HG03565 (cell line): Measurements from ENCODE around the gene KIT.
"Not testable (repeated sequence)": the region's sequence is repeated elsewhere in the genome, so short reads cannot be mapped to it uniquely, and the experiment has no call there.

Source experiments
- ATAC-seq: cut with Tn5 transposase; IDR thresholded peaks from one replicate; pipeline ENCODE4 v1.9.1; 2021; ENCODE audit warnings: mild to moderate bottlenecking, moderate library complexity; ENCODE audit not compliant: unreplicated experiment

The KIT gene

GRCh38 chr4:54657551-54658251 lies at the start of gene KIT:
Gene KIT, plus strand, starts transcription at chr4:54657957. Its CDS starts 58 bp downstream, at chr4:54658015.
- no peak for ATAC-seq

- ATAC-seq = no peak
Measured at GRCh38 chr4:54609310-54609709, 48.4 kb upstream of the KIT start.

DNA sequence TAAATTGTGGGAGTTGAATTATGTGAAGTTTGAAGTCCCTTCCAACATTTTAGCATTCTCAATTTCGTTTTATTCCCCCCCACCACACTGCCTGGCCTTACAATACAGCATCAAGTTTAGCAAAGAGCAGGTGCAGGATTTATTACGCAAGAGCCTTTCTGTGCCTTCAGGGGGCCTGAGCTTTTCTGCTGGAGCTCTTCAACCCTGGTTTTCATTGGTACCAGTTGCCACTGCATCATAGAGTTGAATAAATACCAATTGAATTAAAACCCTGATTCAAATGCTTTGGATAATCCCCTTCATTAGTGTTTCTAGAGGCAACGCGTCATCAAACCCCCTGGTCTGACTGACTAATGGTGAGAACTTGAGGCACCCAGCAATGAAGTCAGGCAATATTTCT lies 43.6 kb upstream of the KIT start:
- ATAC-seq = no peak

- ATAC-seq = no peak
Measured at GRCh38 chr4:54620773-54621172, 37.0 kb upstream of the KIT start.

DNA sequence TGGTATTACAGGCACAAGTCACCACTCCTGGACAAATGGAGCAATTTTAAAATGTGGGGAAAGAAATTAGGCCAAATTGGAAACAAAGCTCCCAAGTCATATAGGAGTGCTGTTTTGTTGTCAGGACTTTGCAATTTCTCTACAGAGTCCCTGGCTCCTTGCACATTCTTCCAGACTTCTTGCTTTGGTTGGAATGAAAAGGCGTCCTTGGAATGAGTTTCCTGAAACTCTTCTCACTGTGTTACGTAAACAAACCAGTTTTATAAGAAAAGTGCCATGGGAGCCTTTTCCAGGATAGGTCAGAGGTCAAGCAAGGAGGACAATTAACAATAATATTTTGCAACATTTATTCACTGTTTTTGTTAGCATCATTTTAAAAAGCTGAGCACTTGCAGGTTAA lies 32.4 kb upstream of the KIT start:
- no peak for ATAC-seq

DNA sequence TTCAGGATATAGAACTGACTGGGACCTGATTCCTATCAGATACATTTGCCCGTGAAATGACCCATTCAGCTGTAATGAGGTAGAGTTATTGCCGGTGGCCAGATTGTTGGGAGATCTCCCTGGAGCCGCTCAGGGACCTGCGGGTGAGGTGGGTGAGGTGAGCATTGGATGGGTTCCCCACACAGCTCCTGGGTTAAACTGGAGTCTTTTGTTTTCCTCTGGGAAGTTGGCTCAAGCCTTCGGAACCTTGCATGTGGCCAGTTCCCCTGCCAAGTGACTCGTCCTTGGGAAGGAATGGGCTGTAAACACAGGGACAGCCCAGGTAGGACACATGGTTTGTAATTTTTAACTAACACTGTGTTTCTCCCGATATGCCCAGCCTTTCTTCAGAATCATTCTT lies 31.6 kb upstream of the KIT start:
- ATAC-seq = no peak

GRCh38 chr4:54632537-54632936 lies 25.2 kb upstream of the KIT start:
- no peak for ATAC-seq

GRCh38 chr4:54633102-54633740 lies 24.5 kb upstream of the KIT start:
- not testable (repeated sequence) for ATAC-seq

GRCh38 chr4:54635318-54635717 lies 22.4 kb upstream of the KIT start:
- ATAC-seq = no peak

- ATAC-seq = no peak
Measured at GRCh38 chr4:54637325-54637724, 20.4 kb upstream of the KIT start.

GRCh38 chr4:54641101-54641500 lies 16.7 kb upstream of the KIT start:
- ATAC-seq = not testable (repeated sequence)

DNA sequence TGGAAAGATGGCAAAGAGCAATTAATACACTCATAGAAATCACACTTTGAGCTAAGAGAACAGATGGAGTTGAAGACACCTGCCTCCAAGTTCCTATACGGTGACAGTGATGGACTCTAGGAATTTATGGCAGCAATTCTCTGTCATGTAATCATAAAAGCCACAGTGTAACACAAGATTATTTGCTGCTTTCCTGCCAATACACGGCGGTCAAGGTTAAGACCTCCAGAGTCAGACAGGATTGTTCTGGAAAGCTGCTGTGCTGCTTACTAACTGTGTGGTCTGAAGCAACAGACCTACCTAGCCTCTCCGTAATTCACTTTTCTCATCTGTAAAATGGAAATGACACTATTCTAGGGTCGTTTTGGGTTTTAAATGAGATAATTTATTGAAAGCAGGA lies 14.6 kb upstream of the KIT start:
- no peak for ATAC-seq

DNA sequence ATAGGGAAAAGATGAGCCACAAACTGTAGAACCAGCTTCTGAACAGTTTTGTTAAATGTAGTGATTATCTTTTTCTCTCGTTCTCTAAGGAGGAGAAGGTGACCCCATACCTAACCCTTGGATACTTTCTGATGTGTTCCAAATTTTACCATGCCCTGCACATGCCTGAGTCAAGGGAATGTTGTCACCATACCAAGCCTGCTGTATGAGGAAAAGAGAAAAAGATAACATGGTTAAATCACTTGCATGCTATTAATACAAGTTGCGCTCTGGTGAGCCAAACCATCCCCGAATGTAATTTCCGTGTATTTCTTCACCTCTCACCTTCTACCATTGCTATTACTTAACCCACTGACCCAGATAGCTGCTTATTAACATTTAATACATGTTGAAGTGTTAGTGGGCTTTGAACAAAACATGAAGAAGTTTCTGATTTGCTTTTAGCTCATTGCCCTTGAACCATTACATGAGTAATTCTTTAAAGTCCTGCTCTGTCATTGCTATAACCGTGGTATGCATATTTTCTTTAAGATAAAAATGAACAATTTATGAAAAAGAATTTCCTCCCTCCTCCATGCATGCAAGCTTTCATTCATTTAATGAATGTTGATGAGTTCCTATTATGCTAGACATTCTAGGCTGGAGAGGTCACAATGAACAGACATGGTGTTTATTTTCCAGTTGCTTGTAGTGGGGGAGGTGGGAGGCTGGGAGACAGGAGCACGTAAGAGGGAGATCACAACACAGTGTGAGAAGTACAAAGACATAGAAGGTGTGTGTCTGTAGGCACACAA lies 13.6 kb upstream of the KIT start:
- ATAC-seq = no peak

- no peak for ATAC-seq
Measured at GRCh38 chr4:54645830-54646229, 11.9 kb upstream of the KIT start.

DNA sequence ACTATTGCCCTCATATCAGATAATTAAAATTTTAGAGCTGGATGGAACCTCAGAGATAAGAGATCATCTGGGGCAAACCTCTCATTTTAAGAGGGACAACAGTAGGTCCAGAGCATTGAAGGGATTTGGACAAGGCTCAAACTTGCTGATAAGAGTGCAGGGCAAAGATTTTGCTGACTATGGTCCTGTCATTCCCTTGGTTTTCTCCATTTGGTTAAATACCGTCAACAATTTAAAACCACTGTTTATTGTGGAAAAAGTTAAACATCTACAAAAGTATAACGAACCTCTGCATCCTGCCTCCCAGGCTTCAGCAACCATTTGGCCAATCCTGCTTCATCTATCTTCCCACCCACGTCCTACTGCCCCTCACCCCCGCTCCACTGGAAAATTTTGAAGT lies 10.7 kb upstream of the KIT start:
- ATAC-seq = no peak

- no peak for ATAC-seq
Measured at GRCh38 chr4:54651050-54651449, 6.7 kb upstream of the KIT start.

- ATAC-seq = no peak
Measured at GRCh38 chr4:54654753-54655152, 3.0 kb upstream of the KIT start.

- no peak for ATAC-seq
Measured at GRCh38 chr4:54657185-54657550, 589 bp upstream of the KIT start.

GRCh38 chr4:54658252-54659093 lies 716 bp downstream of the KIT start:
- ATAC-seq = no peak

DNA sequence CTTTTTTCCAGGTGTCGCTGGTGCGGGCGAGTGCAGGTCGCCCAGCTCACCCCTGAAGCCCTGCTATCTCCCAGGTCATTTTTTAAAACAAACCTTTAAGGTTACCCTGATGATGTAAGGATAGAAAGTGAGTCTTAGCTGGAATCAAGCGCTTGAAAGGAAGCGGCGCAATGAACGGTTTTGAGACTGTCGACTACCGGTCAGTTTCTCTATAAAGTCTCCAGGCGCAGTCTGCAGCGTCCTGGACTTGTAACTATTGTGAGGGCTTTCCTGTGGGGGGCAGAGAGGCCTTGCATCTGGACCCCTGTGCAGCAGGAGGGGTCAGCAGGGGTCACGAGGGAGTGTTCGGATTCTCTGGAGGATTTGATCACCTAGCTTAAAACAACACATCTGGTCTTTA lies 1.6 kb downstream of the KIT start:
- no peak for ATAC-seq
